Bronchial epithelial cell (primary cell): ENCODE data around the gene COL26A1. TPM values are rescaled to one million over a fixed set of nuclear protein-coding genes. Genes with fewer than 3 reads are reported as not detected.

Experiments
- DNase-seq: peaks from one replicate; pipeline ENCODE4 v3.0.0-alpha.2; 2010; ENCODE audit warnings: low read depth
- FAIRE-seq: peaks from 2 replicates; lab custom pipeline; 2011; peaks lifted over from hg19 to GRCh38; lab: Jason Lieb, UNC
- H3K27me3 ChIP-seq: 2 replicates; pipeline ENCODE4 v1.5.1; 2011; ENCODE audit warnings: low read length; ENCODE audit not compliant: control insufficient read depth, insufficient read depth
- H3K36me3 ChIP-seq: 2 replicates; pipeline ENCODE4 v1.5.1; 2011; ENCODE audit warnings: low read length; ENCODE audit not compliant: control insufficient read depth, insufficient read depth
- H3K4me3 ChIP-seq: 2 replicates; pipeline ENCODE4 v1.5.1; 2011; ENCODE audit warnings: mild to moderate bottlenecking, low read depth, low read length, control low read depth
- CTCF ChIP-seq: IDR thresholded peaks from 2 replicates; pipeline ENCODE4 v1.5.1; 2011; ENCODE audit warnings: mild to moderate bottlenecking, moderate library complexity, low read length, control low read depth, inconsistent platforms; ENCODE audit not compliant: insufficient read depth, severe bottlenecking
- total RNA-seq: library from RNA; depleted of rRNA; stranded (reverse); fragments of >200 nt; gene quantifications from 2 replicates; pipeline ENCODE4 v1.2.1, GENCODE V29; 2014

The COL26A1 gene
- total RNA-seq, 1 donor from 2014 or later: not detected

DNA sequence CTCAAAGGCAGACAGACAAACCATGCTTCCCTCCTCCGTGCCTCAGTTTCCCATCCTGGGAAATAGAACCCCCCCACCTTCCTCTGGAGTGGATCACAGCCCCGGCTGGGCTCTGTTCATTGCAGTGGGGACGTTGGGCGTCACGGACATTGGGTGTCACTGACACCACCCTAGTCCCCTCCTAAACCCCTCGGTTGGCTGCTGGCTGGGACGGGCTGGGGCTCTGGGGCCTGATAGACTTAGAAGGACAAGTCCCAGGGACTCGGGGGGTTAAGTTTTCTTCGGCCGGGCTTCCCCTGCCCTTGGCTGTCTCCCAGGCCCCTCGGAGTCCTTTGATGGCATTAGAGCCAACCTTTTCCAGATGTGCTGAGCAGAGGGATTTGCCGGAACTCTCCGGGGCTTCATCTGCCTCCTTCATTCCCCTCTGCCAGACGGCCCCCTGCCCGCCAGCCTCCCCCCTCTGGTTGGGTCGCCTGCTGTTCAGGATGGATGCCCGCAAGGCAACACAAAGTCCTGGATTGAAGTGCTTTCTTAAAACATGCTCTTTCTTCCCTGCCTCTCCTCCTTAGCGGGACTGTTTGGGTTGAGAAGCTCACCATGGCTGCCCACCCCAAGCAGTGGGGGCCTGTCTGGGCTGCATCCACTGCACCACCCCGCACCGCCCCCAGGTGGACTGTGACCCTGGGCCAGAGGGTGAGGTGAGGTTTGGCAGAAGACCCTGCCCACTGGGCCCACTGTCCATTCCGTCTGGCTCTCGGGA, 73.0 kb downstream of the COL26A1 start:
- FAIRE-seq (no peak), DNase-seq (no peak)
- H3K27me3 ChIP-seq: no peaks in the 10 kb centered on the region
- TF ChIP-seq CTCF: no peak
- no peaks in the 10 kb centered on the region for H3K36me3 ChIP-seq
- H3K4me3 ChIP-seq: no peak overlapping the region

- H3K4me3 ChIP-seq: no peak overlapping the region
- no peaks in the 10 kb centered on the region for H3K36me3 ChIP-seq
- FAIRE-seq (no peak), DNase-seq (no peak)
- no peaks in the 10 kb centered on the region for H3K27me3 ChIP-seq
- no peak for TF ChIP-seq CTCF
These were observed 73.6 kb downstream of the COL26A1 start for GRCh38 chr7:101436221-101436735.

DNA sequence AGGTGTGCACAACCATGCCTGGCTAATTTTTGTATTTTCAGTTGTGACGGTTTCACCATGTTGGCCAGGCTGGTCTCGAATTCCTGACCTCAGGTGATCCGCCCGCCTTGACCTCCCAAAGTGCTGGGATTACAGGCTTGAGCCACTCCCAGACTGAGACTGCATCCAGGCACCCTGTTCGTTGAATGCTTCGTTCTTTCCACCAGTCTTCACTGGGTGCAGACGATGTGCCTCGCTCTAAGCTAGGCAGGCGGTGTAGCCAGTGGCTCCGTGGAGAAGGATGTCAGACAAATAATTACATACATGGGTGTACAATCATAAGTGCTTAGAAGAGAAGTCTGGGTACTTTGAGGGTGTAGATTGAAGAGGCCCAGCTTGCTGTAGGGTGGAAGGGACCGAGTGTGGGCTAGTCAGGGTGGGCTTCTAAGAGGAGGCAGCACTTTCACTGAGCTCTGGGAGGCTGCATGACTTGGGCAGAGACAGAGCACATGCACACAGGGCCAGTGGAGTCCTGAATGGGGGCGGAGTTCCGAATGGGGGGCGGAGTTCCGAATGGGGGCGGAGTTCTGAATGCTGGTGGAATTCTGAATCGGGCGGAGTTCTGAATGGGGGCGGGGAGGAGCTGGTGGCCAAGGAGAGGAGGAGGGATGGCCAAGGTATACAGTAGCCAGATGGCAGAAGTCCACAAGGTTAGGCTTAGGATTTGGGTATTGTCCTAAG, 74.3 kb downstream of the COL26A1 start:
- no peak for FAIRE-seq

DNA sequence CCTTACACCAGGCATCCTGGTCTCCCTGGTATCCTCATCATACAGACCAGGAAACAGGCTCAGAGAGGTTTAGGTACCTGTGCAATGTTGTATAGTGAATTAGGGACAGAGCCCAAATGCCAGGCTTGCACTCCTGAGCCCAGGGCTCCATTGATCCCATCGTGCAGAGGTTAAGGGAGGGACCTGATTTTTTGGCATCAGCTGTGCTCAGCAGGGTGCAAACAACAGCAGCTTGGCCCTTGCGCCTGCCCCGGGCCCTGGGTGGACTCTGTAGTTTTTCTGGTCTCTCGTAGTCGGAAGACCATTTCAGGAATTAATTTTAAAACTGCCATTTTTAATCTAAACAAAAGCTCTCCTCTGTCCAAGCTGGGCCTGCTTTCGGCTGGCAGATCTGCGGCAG, 79.2 kb downstream of the COL26A1 start:
- Histone ChIP-seq H3K4me3 (no peak overlapping the region), H3K27me3 (peaks cover 3% of the 10 kb centered on the region), H3K36me3 (no peaks in the 10 kb centered on the region)
- DNase-seq (no peak), FAIRE-seq (no peak)
- TF ChIP-seq CTCF: no peak

More for the DNA sequence above, 74.3 kb downstream of the COL26A1 start:
- H3K36me3 ChIP-seq: no peaks in the 10 kb centered on the region
- H3K4me3 ChIP-seq: no peak overlapping the region
- TF ChIP-seq CTCF: no peak
- no peak for DNase-seq
- no peaks in the 10 kb centered on the region for H3K27me3 ChIP-seq

DNA sequence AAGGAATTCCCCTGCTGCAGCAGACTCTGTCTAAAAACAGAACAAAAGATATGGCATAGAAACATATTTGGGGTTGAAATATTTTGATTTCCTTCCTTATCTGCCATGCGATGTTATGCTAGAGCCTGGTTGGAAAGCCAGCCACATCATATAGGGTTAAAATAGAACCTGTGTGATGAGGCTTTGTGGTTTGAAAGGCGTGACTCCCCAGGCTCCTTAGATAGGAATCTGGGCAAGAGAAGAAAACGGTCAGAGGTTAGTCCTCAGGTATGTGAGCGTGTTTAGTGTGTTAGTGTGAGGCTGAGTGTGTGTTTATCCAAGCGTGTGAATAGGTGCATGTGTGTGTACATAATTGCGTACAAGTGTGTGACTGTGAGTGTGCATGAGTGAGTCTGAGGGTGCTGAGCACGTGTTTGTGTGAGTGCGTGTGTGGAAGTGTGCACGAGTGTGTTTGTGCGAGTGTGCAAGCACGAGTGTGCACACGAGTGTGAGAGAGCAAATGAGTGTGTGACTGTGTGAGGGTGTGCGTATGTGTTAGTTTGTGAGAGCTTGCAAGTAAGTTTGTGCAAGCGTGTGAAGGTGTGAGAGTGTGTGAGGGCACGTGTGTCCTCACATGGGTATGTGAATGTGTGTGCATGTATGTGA, 79.9 kb downstream of the COL26A1 start:
- no peak overlapping the region for H3K4me3 ChIP-seq
- H3K27me3 ChIP-seq: peaks cover 3% of the 10 kb centered on the region
- no peak for DNase-seq
- no peak for TF ChIP-seq CTCF
- no peaks in the 10 kb centered on the region for H3K36me3 ChIP-seq
- peak; percentile 68 for FAIRE-seq
